ELF-1 (cell line): Measurements from ENCODE around the gene FCRL4.
"Not testable (repeated sequence)": the region's sequence is repeated elsewhere in the genome, so short reads cannot be mapped to it uniquely, and the experiment has no call there.

Experiments
- DNase-seq: peaks from one replicate; pipeline ENCODE4 v3.0.0-alpha.2; 2016; ENCODE audit warnings: low read depth, low spot score

The FCRL4 gene

DNA sequence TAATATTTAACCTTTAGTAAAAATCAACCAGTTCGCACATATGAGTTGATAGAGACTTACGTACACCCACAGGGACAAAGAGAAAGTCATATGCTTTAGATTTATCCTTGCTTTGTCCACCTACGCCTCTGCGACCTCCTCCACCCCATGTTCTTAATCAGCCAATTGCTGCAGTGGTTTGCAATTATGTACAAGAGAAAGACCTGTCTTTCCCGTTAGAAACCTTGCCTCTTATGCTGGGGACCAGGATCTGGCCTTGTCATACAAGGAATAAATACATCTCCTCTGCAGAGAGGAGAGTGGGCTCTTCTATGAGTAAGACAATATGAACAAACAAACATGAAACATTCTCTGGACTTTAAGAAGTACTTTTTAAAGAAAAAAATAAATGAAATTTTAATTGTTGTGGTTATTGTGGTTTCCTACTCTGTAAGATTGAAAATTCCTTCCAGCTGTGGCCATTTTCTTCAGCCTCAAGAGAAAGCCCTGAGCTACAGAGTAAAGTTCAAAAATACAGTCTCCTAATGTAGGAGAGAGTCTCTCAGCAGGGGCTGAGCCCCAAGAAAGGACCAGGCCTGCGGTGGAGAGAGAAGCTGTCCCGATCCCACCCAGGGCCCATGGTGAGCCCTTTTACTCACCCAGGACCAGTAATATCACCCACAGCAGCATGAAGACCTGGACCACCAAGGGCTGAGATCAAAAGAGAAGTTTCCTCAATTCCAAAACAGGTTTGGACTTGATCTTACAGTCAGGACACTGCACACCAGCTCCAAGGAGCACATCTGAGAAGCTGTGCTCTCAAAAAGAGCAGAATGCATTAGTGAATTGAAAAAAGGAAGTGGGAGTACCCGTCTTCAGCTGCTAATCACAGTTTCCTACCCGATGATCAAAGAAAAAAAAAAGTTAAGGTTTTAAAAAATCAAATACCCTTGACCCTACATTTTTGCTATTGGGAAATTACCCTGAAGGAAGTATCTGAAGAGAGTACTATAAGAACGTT, 45.9 kb downstream of the FCRL4 start, which contains the start of gene FCRL5:
TSS of gene FCRL5 (minus strand) at position 822 of the 1,000 bp plus-strand sequence. CDS start at position 669, 153 bp downstream.
- DNase-seq: no peak

GRCh38 chr1:157548081-157548480, 49.8 kb downstream of the FCRL4 start:
- not testable (repeated sequence) for DNase-seq

DNA sequence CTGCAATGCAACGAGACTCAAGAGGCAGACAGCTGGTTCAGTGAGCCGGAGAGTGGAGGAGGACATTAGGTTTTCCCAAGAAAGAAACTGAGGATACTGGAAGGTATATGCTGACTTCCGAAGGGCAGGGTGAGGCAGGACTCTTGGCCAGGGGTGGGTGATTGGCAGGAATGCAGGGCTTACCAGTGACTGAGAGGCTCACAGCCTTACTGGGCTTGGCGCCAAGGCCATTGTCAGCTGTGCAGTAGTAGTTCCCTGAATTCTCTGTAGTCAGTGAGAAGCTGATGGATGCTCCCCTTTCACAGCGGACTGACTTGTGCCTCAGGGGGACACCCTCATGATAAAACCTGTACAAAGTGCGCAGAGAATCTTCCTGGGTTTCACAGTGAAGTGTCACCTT, 55.2 kb downstream of the FCRL4 start:
- no peak for DNase-seq

DNA sequence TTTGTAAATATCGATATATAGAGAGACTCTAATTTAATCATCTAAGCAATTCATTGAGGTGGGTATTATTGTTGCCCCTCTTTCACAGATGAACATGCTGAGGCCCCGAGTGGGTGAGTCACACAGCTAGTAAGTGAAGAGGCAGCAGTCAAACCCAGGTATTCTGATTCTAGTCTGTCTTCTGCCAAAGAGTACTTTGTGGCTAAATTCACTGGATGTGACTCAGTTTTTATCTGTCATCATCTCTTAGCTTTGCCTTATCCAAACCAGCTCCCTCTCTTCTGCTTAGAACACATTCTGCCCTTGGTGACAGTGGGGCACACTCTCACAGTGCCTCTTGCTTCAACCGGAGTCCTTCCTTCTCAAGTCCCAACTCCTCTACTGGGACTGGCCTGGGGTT, 57.0 kb downstream of the FCRL4 start:
- no peak for DNase-seq

GRCh38 chr1:157540160-157540748, 57.6 kb downstream of the FCRL4 start:
- peak; percentile 81 for DNase-seq

DNA sequence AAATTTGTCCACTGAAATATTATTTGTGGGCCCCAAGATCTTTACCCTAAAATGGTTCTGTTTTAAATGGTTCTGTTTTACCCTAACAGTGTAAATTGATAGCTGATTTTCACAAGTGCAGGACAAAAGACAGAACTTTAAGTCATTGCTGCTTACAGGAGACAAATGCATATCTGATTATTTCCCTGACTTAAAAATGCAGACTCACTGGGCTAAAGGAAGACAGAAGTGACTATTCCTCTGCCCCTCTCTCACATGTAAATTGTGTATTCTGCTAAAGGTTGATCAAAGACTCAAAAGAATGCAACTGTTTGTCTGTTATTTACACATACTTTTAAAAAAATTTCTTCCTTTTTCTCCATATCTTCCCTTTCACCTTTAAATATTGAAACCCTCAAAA, 58.3 kb downstream of the FCRL4 start:
- DNase-seq: no peak

DNA sequence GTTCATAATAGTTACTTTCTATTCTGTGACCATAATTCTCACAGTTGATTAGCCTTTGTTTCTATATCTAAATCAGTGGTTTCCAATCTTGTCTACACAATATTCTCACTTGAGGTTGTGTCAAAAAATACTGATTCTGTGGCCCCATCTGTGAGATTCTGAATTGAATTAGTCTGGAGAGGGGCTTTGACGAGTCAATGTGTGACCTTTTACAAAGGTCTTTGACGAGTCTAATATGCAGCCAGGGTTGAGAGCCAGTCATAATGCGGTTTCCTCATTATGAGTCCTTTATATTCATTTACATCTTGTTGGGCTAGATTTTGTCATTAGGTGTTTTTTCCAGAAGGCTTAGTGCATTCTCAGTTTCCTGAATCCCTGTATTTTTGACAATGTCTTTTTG, 65.3 kb downstream of the FCRL4 start:
- no peak for DNase-seq

DNA sequence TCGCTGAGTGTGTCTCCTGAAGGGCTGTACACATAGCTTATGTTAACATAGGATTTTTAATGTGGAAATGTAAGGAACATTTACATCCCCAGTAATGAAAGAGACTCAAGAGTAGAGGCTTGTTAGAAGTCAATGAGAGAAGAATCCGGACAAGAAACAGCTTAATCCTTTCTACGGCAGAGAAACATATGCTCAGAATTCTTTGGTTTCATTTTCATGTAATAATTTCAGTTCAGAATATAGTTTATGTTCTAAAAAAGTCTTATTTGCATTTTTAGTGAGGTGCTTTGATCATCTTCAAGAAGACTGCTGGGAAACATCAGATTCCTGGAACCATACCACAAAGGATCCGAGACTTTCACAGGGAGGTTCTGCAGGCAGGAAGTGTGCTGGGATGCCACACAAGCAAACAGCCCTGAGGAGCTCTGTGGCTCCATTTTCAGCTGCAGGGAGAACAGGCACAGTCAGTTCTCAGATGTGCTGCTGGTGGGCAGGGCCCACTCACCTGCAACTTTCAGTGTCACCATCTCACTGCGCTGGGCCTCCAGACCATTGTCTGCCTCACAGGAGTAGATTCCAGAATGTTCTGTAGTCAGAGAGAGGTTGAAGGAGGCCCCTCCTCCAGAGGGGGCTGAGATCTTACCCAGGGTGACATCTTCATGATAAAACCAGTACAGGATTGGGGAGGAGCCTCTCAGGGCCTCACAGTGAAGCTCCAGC, 74.0 kb downstream of the FCRL4 start:
- no peak for DNase-seq
